ENCODE results near the gene TMEM117.

Gene TMEM117

DNA sequence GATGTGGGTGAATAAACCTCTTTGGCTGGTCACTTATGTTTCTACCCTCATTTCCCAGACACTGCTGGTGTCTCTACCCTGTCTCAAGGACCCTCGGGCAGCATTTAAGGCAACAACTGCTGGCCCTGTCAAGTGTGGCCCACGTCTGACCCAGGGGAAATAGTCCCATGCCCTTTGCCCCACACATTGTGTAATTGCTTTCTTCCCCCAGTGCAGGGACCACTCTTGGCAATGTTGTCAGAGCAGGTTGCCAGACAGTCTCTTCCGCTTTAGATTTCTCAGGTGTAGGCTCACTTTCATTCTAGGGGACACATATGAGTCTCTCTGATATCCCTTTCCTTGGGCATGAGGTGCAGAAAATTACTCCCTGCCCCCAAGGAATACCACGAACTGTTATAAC is 216.7 kb downstream of the TMEM117 start:
- H3K4me1 ChIP-seq (ENCODE audit: control insufficient read depth, low read length) = no peaks in the 10 kb centered on the region
- no peaks in the 10 kb centered on the region for H3K9me2 ChIP-seq (replicated peaks; ENCODE audit: control insufficient read depth, low read length)
- H3K36me3 ChIP-seq (ENCODE audit: control insufficient read depth, low read length) = no peaks in the 10 kb centered on the region
- no peaks in the 10 kb centered on the region for H3F3A ChIP-seq (ENCODE audit: control insufficient read depth, insufficient read depth)
- no peak overlapping the region for H3K4me3 ChIP-seq (ENCODE audit: low read length)
- H3K79me2 ChIP-seq (ENCODE audit: control insufficient read depth, low read length) = no peaks in the 10 kb centered on the region
- no peak overlapping the region for H3K27ac ChIP-seq (ENCODE audit: low read depth, low read length)
- H3K9me3 ChIP-seq (ENCODE audit: control insufficient read depth, insufficient read depth, low read length) = no peaks in the 10 kb centered on the region
- TF ChIP-seq CTCF (IDR thresholded peaks at IDR 0.05; ENCODE audit: low read depth, low read length, poor library complexity, severe bottlenecking) (no peak), EZH2phosphoT487 (IDR thresholded peaks at IDR 0.05; ENCODE audit: borderline replicate concordance, low read length) (no peak)
- no peak overlapping the region for H3K4me2 ChIP-seq (ENCODE audit: low read length)
- no peaks in the 10 kb centered on the region for H4K20me1 ChIP-seq (ENCODE audit: control insufficient read depth, insufficient read depth, low read depth, low read length)
- H3K27me3 ChIP-seq (ENCODE audit: control insufficient read depth, low read length) = no peaks in the 10 kb centered on the region

- no peak overlapping the region for H3K4me2 ChIP-seq (ENCODE audit: low read length)
- H3K79me2 ChIP-seq (ENCODE audit: control insufficient read depth, low read length) = no peaks in the 10 kb centered on the region
- H3K4me1 ChIP-seq (ENCODE audit: control insufficient read depth, low read length) = no peaks in the 10 kb centered on the region
- H3K27ac ChIP-seq (ENCODE audit: low read depth, low read length) = no peak overlapping the region
- H3K27me3 ChIP-seq (ENCODE audit: control insufficient read depth, low read length) = no peaks in the 10 kb centered on the region
- H3K9me3 ChIP-seq (ENCODE audit: control insufficient read depth, insufficient read depth, low read length) = no peaks in the 10 kb centered on the region
- no peaks in the 10 kb centered on the region for H3F3A ChIP-seq (ENCODE audit: control insufficient read depth, insufficient read depth)
- H3K4me3 ChIP-seq (ENCODE audit: low read length) = no peak overlapping the region
- H3K36me3 ChIP-seq (ENCODE audit: control insufficient read depth, low read length) = no peaks in the 10 kb centered on the region
- H4K20me1 ChIP-seq (ENCODE audit: control insufficient read depth, insufficient read depth, low read depth, low read length) = no peaks in the 10 kb centered on the region
- no peaks in the 10 kb centered on the region for H3K9me2 ChIP-seq (replicated peaks; ENCODE audit: control insufficient read depth, low read length)
- no peak for TF ChIP-seq EZH2phosphoT487 (IDR thresholded peaks at IDR 0.05; ENCODE audit: borderline replicate concordance, low read length)
- no peak for TF ChIP-seq CTCF (IDR thresholded peaks at IDR 0.05; ENCODE audit: low read depth, low read length, poor library complexity, severe bottlenecking)
Measured at GRCh38 chr12:44053549-44054127, 217.8 kb downstream of the TMEM117 start.

GRCh38 chr12:44054281-44054680 is 218.4 kb downstream of the TMEM117 start:
- H3K27ac ChIP-seq (ENCODE audit: low read depth, low read length) = no peak overlapping the region
- no peaks in the 10 kb centered on the region for H3K9me3 ChIP-seq (ENCODE audit: control insufficient read depth, insufficient read depth, low read length)
- H3K36me3 ChIP-seq (ENCODE audit: control insufficient read depth, low read length) = no peaks in the 10 kb centered on the region
- no peaks in the 10 kb centered on the region for H3K79me2 ChIP-seq (ENCODE audit: control insufficient read depth, low read length)
- H3F3A ChIP-seq (ENCODE audit: control insufficient read depth, insufficient read depth) = no peaks in the 10 kb centered on the region
- no peaks in the 10 kb centered on the region for H3K27me3 ChIP-seq (ENCODE audit: control insufficient read depth, low read length)
- no peak overlapping the region for H3K4me2 ChIP-seq (ENCODE audit: low read length)
- TF ChIP-seq EZH2phosphoT487 (IDR thresholded peaks at IDR 0.05; ENCODE audit: borderline replicate concordance, low read length) (no peak), CTCF (IDR thresholded peaks at IDR 0.05; ENCODE audit: low read depth, low read length, poor library complexity, severe bottlenecking) (no peak)
- no peak overlapping the region for H3K4me3 ChIP-seq (ENCODE audit: low read length)
- H4K20me1 ChIP-seq (ENCODE audit: control insufficient read depth, insufficient read depth, low read depth, low read length) = no peaks in the 10 kb centered on the region
- H3K4me1 ChIP-seq (ENCODE audit: control insufficient read depth, low read length) = no peaks in the 10 kb centered on the region
- no peaks in the 10 kb centered on the region for H3K9me2 ChIP-seq (replicated peaks; ENCODE audit: control insufficient read depth, low read length)
